Activated effector memory CD4-positive, alpha-beta T cell treated with anti-CD3 and anti-CD28 coated beads, Interleukin-2, amount 50 U/mL, for 16 hours (primary cell): ENCODE measurements around the gene CHST3.

Source experiments
- DNase-seq: peaks from one replicate; pipeline ENCODE4 v3.0.0-alpha.2; 2020

Gene CHST3

DNA sequence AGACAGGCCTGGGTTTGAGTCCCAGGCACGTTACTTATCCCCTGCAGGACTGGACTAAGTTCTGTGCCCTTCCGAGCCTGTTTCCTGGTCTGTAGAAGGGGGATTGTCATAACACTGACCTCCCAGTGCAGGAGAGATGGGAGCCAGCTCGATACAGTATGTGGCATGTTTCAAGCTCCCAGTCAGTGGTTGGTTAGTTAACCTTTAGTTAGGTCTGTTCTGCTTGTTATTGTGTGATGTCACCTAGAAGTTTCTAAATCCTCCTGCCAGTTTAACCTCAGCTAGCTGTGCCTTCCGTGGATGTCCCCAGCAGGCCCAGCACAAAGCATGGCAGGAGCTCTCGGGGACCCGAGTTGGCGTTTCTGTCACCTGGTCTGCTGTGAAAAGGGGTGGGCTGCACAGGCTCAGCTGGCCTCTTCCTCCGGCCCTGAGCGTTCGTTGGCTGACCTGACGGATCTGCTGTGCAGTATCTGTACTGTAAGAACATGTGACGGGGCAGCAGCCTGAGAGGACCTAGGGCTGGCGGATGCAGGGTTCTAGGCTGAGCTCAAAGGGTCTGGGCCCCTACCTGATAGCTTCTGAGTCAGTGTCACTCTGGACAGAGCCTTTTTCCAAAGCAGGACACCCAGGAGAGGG, 71.2 kb downstream of the CHST3 start:
- no peak for DNase-seq

DNA sequence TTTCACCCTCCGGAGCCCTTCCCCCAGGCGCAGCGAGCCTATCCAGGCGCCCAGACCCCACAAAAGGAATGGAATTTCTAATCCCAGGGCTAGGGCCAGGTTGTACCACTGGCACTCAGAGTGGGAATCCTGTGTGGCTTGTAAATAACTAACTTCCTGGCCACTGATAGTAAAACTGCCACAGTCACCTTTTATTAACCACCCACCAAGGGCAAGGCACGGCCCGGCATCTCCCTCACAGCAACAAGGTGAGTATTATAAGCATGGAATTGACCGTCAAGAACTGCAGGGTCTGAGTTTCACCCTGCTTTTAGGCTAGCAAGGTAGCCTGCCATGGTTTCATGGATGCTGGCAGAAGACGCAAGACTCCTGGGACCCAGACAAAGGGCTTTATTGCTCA, 73.1 kb downstream of the CHST3 start:
- DNase-seq, result no peak

DNA sequence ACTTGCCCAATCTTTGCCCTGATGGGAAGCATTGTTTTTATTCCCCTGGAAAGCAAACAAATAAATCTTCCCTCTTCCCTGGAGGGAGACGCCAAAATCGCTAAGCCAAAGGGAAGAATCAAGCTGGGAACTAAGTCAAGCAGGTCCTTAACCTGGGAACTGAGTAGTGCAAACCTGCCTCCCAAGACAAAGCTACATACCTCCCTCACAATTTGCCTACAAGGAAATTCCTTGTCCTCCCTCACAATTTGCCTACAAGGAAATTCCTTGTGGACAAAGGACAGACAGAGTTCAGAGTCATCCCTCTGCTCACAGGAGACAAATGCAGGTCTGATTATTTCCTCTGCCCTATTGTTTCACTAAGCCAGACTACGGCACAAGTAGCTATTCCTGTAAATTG, 73.6 kb downstream of the CHST3 start:
- no peak for DNase-seq

DNA sequence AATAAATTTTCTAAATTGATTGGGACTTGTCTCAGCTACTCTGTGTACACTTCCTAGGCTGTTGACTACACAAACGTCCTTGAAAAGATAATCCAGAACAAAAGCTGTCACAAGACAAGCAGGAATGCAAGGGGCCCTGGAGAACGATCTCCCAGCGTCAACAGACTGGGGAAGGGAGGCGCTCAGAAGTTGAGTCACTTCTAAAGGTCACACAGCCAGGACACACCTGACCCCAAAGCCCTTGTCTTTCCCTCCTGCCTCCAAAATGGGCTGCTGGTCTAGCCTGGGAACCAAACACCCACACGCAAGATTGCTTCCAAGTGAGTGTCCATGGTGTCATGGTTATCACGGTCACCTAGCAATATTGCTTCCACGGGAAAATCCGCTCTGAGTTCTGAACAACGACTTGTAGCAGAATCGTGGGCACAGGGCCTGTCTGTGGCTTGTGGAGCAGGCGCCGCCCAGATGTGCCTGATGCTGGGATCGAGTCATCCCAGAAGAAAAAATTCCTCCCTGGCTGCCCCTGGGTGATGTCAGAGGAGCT, 74.3 kb downstream of the CHST3 start:
- DNase-seq, result no peak

DNA sequence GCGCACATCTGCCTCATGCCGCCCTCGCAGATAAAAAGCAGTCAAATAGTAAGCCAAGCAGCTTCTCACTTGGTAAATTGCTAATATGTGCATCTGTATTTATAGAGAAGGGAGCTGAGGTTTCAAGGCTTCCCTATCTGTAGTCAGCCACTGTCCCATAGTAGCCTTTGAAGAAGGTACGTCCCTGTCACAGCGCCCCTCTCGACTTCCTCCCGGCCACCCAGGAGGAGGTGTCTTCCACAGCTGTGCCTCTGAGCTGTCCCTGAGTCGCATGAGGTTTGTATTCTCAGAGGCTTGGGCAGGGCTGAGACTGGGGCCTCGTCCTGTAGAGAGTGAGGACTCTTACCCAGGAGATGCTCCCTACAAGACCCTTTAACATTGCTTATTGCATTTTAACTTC, 75.2 kb downstream of the CHST3 start:
- no peak for DNase-seq

DNA sequence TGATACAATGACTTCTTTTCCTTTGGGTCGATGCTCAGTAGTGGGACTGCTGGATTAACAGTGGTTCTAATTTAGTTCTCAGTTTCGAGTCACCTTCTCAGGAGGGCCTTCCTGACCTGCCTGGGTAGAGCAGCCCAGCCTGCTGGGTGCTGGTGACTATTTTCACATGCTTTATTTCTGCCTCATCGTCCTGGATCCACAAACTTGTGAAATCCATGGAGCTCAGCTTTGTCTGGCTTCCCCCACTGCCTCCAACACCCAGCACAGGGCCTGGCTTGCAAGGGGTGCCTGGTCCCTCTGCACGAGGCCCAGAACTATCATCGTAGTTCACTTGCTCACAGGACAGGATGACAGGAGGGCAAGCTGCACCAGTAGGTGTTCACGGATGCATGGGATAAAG, 77.3 kb downstream of the CHST3 start:
- no peak for DNase-seq

DNA sequence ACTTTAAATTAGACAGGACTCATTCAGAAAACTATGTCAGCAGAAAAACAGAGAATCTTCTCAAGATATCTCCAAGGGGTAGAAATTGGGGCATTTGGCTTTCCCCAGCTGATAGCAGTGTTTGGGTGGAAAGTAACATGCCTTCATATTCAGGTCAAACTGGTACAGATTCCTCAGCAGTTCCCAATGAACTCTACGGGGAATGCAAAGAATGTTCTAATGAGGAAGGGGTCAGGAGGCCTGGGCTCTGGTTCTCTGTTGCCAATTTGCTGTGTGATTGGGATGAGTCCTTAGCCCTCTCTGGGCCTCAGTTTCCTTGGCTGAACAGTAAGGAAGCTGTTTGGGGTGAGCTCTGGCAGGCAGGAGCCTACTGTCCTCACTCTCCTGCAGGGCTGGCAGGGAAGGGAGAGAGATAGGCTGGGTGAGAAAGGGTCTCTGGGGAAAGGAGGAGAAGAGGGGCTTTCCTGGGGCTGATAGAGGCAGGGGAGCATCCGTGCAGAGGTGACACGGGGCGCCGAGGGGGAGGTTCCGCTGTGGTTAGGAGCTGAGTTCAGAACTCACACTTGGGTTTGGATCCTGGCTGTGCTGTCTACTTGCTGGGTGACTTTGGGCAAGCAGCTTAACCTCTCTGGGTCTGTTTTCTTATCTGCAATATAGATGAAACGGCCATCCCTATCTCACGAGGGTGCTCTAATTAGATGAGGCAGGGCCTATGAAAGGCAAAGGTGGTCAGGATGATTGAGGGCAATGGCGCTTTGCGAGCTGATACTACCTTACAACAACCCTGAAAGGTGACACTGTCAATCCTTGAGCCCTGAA, 79.0 kb downstream of the CHST3 start:
- no peak for DNase-seq

DNA sequence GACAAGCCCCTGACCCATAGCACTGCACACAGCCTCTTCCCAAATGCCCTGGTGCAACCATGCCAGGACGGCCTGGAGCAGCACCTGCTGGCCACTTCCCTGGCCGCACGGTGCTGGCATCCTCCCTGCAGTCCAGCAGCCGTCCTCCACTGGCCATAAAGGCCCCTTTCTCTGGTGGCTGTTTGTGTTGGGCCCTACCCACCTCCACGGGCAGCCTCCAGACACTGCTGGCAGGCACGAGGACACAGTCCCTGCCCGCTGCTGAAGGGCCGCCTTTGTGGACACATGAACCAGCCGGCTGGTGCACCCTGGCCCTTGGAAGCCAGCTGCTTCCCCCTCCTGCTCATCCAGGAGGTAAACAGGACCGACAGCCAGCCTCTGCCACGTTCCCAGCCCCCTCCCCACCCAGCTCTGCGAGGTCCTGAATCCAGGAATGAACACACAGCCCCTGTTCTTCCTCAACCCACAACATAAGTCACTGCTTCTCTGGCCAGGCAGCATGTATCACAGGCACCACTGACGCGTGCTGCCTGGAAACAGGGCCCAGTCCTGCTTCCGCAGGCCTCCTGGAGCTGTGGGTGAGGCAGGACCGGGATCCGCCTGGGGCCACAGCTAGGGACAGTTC, 80.3 kb downstream of the CHST3 start:
- DNase-seq, result no peak

DNA sequence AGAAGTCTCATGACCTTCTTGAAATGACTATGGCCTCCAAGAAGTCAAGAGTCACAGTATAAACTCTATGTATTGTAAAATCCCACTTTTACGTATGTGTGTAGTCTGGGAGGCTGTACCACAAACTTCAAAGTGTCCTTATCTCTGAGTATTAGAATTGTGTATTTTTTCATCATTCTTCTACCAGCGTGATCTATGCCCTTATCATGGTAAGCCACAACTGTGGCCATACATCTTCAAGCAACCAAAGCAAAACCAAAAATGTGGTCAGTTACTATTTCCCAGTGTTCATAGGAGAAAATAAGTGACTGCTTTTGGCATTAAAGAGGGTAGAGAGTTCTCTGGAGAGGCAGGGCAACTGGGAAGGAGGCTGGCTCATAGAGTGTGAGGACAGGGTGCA, 81.4 kb downstream of the CHST3 start:
- DNase-seq, result no peak

DNA sequence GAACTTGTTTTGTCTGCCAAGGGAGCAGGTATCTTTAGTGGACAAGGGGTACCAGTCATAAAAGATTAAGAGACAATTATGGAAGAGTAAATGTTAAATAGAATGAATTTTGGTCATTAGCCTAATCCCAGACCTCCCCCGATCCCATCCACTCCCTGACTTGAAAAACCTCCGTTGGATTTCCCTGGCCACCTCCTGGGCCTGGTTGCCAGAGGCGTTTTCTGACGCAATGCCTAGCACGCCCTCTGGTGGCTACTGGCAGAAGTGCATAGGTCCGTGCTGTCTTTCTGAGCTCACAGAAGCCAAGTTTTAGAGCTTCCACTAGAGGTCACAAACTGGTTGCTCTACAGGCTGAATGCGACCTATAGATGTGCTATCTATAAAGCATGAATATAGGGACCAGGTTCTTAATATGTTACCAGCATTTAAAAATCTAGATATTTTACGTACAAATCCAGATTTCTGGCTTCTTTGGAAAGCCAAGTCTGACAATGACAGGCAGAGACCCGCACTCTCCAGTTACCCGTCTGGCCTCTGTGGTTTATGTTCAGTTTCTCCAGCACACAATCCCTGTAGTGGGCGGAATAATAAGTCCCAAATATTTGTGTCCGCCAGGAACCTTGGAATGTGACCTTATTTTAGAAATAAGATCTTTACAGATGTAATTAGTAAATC, 84.4 kb downstream of the CHST3 start:
- DNase-seq, result peak; percentile 96

DNA sequence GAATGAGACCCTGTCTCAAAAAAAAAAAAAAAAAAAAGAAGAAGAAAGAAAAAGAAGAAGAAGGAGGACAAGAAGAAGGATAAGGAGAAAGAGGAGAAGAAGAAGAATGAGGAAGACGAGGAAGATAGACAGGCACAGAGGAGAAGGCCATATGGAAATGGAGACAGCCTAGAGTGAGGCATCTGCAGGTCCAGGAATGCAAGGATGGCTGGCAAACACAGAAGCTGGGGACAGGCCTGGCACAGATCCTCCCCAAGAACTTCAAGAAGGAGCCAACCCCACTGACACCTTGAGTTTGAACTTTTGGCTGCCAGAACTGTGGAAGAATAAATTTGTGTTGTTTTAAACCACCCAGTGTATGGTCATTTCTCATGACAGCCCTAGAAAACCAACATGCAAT, 85.3 kb downstream of the CHST3 start:
- no peak for DNase-seq

DNA sequence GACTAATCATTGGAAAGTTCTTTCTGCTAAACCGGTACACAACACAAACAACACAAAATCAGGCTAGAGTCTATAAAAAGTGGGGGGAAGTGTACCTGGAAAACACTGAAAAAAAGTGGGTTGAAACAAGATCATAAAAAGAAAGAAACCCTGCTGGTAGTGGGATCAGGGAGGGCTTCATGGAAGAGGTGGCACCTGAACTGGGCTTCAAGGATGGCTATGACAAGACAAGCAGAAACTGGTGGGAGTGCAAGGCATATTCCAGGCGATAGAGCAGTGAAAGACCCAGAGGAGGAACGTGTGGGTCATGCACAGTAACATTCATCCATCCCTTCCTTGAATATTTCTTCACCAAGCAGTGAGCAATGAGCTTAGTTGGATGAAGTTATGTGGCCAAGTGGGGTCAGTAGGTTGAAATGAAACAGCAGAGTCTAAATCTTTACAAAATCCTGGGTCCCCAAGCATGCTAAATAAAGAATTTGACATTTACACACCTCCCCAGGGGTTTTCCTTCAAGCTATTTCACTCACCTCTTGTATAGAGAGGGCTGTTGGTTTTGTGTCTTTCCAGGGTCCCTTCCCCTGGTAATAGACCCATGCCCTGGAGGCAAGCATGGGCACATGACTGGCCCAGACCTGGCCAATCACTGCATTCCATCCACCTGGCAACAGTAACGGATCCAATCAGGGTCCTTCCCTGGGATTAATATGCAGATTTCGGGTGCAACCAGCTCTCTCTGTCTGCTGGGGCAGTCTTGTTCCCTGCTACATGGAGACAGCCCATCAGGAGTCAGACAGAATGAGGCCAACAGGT, 86.0 kb downstream of the CHST3 start:
- DNase-seq, result no peak

DNA sequence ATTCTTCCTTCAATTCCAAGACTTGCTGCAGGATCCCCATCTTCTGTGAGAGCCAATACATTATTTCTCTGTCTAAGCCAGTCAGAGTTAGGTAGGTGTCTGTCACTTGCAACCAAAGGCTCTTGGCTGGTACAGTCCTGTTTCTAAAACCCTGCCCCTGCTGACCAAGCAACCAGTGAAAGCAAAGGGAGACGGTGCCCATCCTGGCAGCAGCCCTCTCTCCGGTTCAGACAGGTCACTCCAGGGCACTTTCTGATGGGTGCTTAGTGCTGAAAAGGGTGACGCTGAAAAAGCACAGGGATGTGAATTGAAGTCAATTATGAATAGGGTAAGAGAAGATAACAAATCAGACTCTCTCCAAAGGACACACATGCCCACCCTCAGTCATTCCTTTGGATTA, 86.7 kb downstream of the CHST3 start:
- DNase-seq, result no peak

DNA sequence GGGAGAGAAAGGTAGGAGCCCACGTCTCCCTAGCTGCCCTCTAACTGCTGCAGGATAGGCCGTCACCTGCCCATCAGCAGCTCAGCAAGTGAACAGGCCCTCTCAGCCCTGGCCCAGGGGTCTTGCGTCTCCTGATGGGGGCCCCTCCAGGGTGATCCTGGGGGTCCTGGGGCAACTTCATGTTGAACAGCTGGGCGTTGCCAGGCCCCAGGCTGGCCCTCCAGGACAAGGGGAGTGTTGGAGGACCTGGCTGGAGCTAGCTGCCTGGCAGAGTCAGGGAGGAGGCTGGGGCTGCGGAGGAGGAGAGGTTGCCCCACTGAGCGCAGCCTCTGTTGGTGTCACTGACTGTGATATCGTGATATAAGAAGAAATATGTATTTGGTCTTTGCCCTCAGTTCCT, 89.5 kb downstream of the CHST3 start:
- DNase-seq, result no peak

DNA sequence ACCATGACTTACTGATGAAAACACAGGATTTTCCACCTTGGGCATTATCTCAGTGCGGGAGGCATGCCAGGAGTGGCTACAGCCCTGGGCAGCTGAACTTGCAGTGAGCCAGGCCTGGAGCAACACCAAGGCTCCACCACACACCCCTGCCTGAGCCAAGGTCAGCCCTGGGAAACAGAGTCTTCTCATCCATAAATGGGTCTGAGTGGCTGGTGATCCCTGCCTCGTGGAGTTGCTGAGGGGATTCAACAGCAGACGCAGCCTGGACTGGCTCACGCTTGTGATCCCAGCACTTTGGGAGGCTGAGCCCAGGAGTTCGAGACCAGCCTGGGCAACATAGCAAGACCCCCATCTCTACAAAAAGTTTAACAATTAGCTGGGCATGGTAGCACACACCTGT, 91.9 kb downstream of the CHST3 start:
- DNase-seq, result no peak

DNA sequence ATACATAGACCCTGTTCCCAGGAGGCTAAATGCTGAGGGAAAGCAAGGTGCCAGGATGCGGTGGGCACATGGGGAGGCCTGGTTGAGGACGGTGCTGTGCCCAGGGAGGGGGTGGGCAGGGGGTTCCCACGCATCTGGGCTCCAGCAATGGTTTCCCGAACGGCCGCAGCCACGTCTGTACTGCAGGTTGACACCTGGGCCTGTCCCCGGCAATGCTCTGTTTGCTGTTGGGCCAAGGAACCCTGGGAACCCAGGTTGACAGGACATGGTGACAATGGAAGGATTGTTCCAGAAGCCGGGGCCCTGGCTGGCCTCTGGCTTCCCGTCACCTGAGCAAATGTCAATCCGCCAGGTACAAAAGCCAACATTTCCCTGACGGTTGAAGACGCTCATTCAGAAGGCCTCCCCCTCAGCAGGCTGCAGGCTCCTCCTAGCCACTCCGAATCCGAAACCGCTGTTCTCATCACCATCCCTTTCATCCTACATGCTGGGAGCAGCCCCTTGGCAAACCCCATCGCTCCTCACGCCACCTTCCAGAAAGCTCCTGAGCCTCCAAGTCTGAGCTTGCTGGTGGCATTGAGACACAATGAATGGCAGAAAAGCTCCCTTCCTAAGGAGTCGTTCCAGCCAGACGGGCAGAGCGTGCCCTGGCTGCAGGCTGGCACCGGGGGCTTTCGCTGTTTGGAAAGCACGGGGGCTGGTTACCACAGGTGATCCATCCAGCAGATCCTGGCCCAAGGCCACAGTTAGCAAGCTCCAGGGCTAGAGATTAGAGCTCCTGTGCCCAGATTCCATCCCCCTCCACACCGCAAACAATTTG, 92.9 kb downstream of the CHST3 start:
- no peak for DNase-seq

DNA sequence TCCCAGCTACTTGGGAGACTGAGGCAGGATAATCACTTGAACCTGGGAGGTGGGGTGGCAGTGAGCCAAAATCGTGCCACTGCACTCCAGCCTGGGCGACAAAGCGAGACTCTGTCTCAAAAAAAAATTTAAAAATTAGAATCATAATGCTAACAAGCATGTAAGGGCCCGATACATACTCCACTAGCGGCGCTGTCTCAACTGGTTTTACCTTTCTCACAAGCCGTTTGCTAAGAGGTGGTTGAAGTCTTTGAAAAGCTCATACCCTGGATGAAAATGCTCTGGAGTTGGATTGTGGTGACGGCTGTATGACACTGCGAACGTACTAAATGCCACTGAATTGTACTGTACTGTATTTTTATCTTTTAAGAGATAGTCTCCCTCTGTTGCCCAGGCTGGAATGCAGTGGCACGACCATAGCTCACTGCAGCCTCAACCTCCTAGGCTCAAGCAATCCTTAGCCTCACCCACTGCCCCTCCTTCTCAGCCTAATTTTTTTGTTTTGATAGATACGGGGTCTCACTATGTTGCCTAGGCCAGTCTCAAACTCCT, 94.2 kb downstream of the CHST3 start:
- no peak for DNase-seq

DNA sequence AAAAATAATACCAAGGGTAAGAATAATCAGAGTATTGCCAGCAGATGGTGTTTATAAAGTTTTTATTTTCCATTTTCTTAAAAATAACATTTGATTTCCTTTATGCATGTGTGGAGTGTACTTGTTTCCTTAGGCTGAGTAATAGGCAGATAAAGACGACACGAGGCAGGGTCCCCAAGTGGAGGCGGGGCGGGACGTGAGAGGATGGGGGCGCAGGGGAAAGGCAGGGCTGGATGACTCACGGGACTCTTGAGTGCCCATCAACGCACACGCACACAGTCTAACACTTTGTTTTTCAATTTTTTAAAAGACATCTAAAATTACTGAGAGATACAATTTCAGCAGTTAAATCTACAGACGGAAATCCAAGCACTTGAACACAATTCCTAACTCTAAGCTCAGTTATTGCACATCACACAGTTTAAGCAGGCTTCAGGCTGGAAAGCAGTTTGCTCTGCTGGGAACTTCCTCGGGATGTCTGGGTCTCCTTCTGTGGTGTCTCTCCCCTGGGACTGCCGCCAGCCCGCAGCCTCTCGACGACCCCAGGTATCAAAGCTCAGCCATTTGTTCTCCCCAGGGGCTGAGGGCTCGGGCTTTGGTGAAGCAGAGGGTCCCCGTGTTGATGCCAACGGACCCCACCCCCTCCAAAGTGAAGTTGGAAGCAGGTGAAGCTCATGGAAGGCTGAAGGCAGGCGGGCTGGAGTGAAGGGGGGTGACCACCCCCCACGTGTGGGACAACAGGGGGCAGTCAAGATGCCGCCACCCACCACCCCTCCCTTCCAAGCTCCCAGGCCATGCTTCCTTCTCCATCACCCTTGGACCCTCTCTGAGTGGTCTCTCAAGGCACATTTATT, 95.0 kb downstream of the CHST3 start:
- DNase-seq, result peak; percentile 74

DNA sequence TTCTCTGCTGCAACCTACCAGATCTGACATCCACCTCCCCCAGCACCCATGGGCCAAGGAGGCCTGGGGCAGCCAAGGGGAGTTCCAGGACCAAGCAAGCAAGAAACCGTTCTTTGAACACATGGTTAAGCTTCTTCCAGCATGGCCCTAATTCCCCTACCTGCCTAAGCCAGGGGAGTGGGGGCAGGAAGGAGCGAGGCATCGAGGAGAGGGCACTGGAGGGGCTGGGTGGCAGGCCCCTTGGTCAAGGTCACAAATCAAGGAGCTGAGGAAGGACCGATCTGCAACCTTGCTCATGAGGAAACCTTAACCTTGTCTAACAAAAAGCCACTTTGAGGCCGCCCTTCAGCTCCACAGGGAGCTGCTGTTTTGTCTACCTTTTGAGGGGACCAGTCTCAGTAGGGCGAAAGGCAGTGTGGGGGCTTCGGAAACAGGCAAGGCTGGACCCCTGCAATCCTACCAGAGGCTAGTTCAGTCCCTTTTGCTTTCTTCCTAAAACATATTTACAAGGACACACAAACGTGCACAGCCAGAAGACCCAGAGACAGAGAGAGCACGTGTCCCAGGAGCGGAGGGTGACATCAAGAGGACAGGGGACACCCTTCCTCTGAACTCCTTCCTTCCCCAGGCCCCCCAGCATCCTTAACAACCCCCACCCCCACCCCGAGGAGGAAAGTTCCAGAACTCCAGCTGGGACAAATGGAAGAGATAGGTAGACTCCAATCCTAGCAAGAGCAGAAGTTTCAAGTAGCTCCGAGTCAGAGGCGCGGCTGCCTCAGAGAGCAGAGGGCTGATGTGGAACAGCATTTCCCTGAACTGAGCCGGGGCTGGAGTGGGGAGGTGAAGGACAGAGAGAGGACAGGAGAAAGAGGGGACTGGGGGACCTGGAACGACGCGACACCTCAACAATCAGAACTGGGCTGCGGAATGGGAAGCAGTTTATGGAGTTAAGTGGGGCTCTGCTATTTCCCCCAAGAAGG, 95.9 kb downstream of the CHST3 start:
- DNase-seq, result no peak
